ENCODE measurements around the gene ARHGAP20.

ARHGAP20 gene

DNA sequence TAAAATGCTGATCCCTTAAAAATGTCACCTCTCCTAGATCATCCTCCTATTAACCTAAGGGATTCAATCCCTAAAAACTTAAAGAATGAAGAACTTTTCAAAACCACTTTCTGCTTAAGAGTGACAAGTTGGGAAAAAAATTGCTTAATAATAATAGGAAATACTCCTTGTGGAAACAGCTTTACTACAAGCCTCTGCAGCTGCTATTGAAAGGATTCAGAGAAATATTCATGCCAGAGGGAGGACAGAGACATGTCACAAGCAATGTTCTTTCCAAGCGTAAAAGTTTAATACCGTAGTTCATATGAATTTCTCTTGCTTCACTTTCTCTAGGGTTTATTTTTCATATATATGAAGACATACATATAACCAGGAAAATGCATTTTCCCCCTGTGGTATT, 98.2 kb downstream of the ARHGAP20 start:
- DNase-seq (ENCODE audit: low read depth), result no peak

DNA sequence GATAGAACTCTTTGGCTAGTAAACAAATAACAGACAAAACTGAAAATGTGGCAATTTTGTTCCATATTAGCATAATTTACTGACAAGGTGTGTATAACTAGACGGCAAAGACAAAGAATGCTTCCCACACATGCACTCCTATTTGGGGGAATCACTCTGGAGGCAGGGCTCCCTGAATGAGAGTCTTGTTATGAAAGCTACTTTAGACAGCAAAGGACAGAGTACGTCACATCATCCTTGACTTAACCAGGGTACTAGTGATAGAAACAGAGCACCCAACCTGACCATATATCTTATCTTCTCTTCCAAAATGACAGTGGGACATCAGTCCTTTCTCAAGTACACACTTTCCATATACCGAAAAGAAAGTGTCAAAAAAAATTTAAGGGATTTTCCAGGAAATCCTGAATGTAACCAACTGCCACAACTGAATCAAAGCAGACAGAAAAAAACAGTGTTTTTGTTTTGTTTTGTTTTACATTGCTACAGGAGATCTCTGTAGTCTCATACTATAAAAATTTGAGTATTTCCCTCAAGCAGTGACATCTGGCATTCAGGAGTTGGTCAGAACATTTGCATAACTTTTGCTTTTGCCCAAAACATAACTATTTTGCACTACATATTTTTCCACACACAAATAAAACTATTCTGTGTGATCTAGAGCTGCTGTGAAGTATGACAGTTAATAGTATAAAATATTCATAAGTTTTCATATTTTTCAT, 98.9 kb downstream of the ARHGAP20 start:
- DNase-seq (ENCODE audit: low read depth), result no peak

DNA sequence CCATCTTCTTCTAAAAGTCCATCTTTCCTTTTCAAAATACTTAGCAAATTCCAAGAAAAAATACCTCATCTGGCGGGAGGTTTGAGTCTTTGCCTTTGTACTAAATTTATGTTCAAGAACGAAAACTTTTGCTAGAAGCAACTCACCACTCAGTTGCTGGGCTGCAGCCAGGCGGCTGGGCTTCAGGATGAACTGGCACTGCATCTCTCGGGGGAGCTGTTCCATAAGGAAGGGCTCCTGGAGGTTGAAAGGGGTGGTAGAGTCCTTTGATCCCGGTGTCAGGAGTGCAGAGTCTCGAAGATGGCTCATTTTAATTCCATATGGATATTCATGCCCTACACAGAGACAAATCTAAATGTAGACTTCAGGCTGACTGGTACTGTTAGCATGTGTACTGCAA, 105.8 kb downstream of the ARHGAP20 start:
- DNase-seq (ENCODE audit: low read depth), result no peak

GRCh38 chr11:110601936-110602335, 110.3 kb downstream of the ARHGAP20 start:
- no peak for DNase-seq (ENCODE audit: low read depth)

DNA sequence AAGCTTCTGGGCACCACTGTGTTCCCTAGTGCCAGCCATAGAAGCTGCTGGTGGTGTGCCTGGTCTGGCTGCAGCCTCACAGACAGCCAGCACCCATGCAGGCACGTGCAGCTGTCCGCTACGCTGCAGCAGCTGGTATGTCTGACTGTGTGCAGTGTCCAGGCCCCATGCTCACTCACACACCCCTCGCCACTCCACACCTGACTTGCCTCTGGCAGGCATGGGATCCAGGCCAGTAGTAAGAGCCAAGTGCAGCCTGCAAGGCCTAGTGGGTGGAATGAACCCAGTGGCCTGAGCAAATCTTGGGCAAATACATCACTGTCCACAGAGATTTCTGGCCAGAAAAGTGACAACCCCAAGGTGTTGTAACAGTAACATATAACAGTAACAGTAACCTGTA, 111.9 kb downstream of the ARHGAP20 start:
- DNase-seq (ENCODE audit: low read depth), result no peak

DNA sequence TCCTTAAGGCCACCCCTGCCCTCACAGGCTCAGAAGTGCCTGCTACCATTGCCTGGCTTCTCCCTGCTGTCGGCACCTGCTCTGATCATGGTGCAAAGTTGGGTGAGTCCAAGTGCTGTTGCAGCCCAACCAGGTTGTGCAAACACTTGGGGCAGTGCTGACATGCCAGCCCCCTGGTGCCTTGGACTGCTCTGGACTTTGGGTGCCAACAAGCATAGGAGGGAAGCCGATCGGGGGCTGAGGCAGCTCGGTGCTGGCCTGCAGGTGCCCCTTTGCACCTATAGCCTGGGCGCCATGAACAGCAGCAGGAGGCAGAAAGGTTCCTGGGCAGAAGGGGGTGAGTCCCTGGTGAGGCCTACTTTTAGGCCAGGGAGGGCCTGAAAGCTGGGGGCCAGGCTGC, 113.0 kb downstream of the ARHGAP20 start:
- DNase-seq (ENCODE audit: low read depth), result no peak

DNA sequence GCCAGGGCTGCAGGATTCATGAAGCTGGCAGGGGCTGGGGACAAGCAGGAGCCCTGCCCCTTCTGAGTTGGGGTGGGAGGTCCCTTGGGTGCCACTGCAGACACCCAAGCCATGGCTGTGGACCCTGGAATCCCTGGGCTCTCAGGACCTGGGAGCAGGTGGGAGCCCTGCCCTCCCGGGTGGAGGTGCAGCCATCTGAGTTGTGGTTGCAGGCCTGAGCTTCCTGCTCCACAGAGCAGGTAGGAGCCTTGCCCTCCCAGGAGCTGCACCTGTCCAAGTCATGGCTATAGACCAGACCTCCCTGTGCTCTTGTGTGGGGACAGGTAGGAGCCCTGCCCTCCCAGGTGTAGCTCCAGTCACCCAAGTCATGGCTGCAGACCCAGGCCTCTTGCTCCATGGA, 113.5 kb downstream of the ARHGAP20 start:
- no peak for DNase-seq (ENCODE audit: low read depth)

DNA sequence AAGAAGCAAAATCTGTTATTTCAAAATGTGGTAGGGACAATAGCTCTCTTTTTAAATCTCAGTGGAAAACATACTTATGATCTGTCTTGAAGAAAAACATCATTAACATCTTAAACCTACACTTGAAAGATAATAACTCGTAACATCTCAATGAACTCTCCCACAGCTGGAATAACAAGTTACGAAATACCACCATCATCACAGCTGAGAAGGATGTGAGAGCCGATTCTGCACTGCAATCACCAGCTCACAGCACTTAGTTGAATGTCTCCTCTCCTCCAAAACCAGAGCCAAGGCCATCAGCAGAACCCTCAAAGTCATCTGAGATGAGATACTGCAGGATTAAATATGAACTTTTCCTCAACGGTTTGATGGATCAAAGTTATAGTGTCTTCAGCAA, 124.3 kb downstream of the ARHGAP20 start:
- DNase-seq (ENCODE audit: low read depth), result no peak

- DNase-seq (ENCODE audit: low read depth), result no peak
Observed at GRCh38 chr11:110587129-110587528, 125.1 kb downstream of the ARHGAP20 start.

DNA sequence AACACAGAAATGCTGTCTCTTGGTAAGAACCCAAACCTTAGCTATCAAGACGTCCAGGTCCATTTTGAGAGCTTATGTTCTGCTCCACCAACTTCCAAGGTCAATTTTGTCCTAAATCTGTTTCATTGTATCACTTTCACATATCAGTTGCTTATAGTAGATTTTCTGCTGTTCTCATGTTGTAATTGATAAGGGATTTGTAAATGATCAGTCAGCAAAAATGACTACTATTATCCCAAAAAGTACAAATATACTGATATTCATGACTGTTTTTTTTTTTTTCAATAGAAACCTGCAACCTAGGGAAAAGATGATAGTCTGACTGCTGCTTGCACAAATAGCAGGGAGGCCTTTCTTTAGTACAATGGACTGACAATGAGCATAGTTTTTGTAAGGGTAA, 128.1 kb downstream of the ARHGAP20 start:
- DNase-seq (ENCODE audit: low read depth), result no peak

GRCh38 chr11:110582728-110583432, 129.4 kb downstream of the ARHGAP20 start:
- no peak for DNase-seq (ENCODE audit: low read depth)

DNA sequence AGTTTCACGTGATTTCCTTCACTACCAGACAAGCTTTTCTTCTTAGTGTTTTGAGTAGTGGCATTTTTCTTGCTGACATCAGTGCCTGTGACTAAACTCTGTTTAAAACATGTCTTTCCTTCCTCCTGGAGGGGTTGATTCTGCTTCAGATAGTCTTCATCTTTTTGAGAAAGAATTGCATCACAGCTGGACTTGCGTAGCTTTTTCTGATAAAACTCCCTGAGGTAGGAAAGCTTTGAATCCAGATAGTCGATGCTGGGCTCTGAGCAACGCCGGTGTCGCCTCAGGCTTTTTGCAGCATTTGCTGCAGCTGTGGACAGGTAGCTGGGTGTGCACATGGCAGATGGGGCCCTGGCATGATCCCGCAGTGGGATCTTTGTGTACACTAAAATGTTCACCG, 131.7 kb downstream of the ARHGAP20 start:
- DNase-seq (ENCODE audit: low read depth), result no peak

DNA sequence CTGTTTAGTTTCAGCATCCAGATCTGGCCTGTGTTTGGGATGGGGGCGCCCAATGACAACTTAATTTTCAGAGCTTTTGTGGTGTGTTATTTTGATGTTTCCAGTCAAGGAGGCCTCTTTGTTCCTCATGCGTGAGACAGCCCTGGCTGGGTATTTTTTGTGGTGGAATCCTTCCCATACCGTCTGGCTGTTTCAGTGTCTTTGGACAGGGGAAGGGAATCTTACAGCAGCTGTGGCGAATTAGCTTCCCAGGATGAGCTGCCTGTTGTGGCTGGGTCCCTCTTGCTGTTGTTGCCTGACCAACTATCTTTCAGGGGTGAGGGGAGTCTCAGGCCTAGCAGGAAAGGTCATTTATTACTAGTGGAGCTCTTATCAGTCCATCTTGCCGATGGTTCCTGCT, 138.8 kb downstream of the ARHGAP20 start:
- DNase-seq (ENCODE audit: low read depth), result no peak

GRCh38 chr11:110571081-110571720, 141.0 kb downstream of the ARHGAP20 start:
- DNase-seq (ENCODE audit: low read depth), result no peak

DNA sequence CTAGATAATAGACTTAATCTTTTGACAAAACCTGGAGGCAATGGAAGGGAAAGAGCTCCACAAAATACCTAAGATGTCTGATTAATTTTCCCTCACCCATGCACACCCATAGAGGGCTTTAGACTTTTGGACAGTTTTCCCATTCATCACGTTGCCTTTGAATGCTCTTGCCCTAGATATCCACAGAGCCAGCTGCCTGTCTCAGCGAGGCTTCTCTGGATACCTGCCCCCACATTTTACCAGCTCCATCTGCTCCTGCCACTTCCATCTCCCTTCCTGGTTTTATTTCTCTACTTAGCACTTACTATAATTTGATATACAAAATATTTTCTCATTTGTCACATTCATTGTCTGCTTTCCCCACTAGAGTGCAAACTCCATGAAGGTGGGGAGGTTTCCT, 145.7 kb downstream of the ARHGAP20 start:
- no peak for DNase-seq (ENCODE audit: low read depth)

- DNase-seq (ENCODE audit: low read depth), result no peak
Observed at GRCh38 chr11:110565357-110566336, 146.6 kb downstream of the ARHGAP20 start.

GRCh38 chr11:110564676-110565356, 147.4 kb downstream of the ARHGAP20 start:
- no peak for DNase-seq (ENCODE audit: low read depth)

DNA sequence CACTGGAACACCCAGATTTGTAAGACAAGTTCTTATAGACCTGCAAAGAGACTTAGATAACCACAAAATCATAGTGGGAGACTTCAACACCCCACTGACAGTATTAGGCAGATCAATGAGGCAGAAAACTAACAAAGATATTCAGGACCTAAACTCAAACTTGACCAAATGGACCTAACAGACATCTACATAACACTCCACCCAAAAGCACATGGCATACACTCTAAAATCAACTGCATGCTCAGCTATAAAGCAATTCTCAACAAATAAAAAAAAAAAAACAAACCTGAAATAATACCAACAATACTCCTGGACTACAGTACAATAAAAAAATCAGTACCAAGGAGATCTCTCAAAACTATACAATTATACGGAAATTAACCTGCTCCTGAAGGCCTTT, 167.5 kb downstream of the ARHGAP20 start:
- DNase-seq (ENCODE audit: low read depth), result no peak

DNA sequence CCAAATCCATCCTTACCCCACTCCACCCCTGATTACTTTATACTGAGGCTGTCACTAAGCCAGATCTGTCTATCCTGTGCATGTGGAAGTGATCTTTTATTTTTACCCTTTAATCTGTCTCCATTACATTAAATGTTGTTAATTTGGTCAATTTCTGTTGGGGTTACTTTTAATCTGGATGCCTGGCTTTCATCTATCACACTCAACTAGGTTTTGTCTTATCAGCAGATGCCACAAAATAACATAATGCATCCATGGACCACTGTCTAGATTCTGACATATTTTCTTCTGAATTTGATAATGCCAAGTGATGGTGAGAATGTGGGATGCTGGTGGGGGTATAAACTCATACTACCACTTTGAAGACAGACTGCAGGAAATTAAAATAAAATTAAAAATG, 174.1 kb downstream of the ARHGAP20 start:
- no peak for DNase-seq (ENCODE audit: low read depth)

DNA sequence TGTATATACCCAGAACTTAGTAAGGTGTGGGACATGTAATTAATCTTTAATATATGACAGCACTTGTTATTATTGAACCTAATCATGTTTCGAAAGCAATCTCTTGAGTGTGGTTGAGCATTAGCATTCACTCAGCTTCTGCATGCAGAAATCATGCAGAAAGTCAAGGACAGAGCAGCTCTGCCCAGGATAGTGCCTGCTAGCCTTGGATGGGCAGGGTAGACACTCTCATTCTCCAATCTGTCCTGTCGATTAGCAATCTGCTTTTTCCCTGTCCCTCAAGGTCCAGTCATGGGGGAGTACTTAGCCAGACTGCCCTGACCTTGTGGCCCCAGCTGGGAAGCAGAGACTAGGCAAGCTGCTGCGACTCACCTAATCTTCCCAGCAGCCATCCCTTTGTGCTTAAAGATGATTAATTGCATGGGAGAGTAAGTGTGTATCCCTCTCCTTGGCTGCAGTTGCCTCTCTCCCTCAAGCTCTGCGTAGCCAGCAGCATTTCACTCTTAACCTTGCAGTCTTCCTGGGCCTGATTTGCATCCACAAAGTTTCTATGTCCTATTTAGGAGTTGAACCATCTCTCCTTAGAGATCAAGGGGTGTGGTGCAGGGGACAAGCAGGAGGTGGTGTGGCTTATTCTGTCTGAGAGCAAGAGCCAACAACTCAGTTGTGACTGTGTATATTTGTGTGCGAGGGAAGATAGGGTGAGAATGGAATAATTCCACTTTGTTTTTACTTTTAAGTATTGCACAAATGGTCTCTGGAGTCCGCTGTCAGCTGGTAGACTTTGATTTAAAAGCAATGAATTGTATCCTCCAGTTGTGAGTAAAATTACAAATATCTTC, 181.1 kb downstream of the ARHGAP20 start:
- DNase-seq (ENCODE audit: low read depth), result no peak

DNA sequence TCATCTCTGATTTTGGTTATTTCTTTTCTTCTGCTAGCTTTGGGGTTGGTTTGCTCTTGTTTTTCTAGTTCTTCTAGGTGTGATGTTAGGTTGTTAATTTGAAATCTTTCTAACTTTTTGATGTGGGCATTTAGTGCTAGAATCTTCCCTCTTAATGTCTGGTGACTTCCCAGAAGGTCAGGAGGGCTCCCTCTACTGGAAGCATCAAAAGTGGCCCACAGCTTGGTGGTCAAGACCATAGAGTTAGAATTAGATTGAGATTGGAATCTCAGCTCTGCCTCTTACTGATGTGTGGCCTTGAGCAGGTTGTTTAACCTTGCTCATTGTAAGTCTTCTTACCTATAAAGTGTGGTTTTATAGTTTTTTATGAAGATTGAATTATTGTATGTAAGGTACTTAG, 183.2 kb downstream of the ARHGAP20 start:
- no peak for DNase-seq (ENCODE audit: low read depth)
